Measurements from ENCODE around the gene GUCA1A. TPM values are rescaled to one million over a fixed set of nuclear protein-coding genes. Genes with fewer than 3 reads are reported as not detected.

Gene GUCA1A
- total RNA-seq, 4 donors from 2014 or later, result not detected

GRCh38 chr6:42153921-42154320 is 19.2 kb upstream of the GUCA1A start:
- TF ChIP-seq CTCF (IDR thresholded peaks at IDR 0.05), result no peak
- no peak for TF ChIP-seq POLR2A (IDR thresholded peaks at IDR 0.05)
- no peak for DNase-seq
- Histone ChIP-seq H3K27me3 (no peaks in the 10 kb centered on the region), H3K27ac (no peak overlapping the region), H3K36me3 (no peaks in the 10 kb centered on the region), H3K9me3 (no peaks in the 10 kb centered on the region), H3K4me1 (peaks cover 0 to 5% of the 10 kb centered on the region in 2 donors), H3K4me3 (replicated peaks in 1 of 3) (no peak overlapping the region)
- 78 to 85% methylated on average over 4 to 5 of the region's 5 CpGs for WGBS, 2 donors
- intact Hi-C loops (cut with DNase I), result no loop called here

DNA sequence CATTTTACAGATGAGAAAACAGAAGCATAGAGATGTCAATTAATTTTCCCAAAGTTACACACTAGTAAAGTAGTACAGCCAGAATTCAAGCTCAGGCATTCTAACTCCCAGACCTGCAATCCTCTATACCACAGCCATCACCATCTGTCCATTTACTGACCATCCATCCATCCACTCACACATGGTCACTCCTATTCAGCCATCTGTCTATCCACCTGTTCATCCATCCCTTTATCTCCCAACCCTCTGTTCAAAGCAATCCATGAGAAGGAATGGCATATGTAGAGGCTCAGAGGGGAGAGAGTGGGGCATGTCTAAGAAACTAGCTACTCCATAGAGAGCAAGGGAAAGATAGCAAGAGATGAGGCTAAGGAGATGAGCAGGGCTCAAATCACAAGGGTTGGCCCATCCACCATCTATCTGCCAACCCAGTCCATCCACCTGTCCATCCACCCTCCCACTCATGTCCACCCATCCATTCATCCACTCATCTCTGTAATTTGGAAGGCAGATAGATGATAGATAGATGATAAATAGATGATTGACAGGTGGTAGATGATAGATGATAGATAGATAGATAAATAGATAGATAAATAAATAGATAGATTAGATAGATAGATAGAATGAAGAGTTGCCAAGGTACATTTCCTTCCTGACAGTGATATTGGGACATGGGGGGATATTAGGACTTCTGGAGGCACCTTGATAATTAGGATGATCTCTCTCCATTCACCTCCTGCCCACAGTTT is 18.5 kb upstream of the GUCA1A start:
- H3K4me3 ChIP-seq (replicated peaks in 1 of 3), result no peak overlapping the region
- intact Hi-C loops (cut with DNase I), result no loop called here
- TF ChIP-seq POLR2A (IDR thresholded peaks at IDR 0.05) (no peak), CTCF (IDR thresholded peaks at IDR 0.05) (no peak)
- no peaks in the 10 kb centered on the region for H3K36me3 ChIP-seq
- DNase-seq, result no peak
- H3K9me3 ChIP-seq, result no peaks in the 10 kb centered on the region
- H3K27me3 ChIP-seq, result no peaks in the 10 kb centered on the region
- peaks cover 0 to 5% of the 10 kb centered on the region in 2 donors for H3K4me1 ChIP-seq
- no peak overlapping the region for H3K27ac ChIP-seq

- Histone ChIP-seq H3K4me3 (replicated peaks in 1 of 3) (no peak overlapping the region), H3K27me3 (no peaks in the 10 kb centered on the region), H3K36me3 (no peaks in the 10 kb centered on the region), H3K4me1 (peaks cover 0 to 5% of the 10 kb centered on the region in 2 donors), H3K27ac (no peak overlapping the region), H3K9me3 (no peaks in the 10 kb centered on the region)
- intact Hi-C loops (cut with DNase I), result no loop called here
- 87 to 97% methylated on average over 4 of the region's 4 CpGs for WGBS, 2 donors
- DNase-seq, result no peak
- TF ChIP-seq POLR2A (IDR thresholded peaks at IDR 0.05) (no peak), CTCF (IDR thresholded peaks at IDR 0.05) (no peak)
These were observed 17.9 kb upstream of the GUCA1A start for GRCh38 chr6:42155293-42155692.

DNA sequence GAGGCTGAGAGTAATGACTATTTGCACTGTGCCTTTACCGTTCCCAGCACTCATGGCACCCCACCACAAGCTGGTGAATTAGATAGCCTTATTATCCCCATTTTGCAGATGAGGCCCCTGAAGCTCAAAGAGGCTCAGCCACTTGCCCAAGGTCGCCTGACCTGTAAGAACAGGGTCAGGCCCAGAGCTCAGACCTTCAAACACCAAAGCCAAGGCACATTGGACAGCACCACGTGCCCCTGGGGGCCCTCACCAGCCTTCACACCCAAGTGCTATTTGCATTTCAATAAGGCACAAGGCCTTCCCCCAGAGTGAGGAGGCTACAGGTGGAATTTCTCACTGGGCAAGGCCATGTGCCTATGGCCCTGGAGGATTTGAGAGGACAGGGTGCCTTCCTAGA is 16.5 kb upstream of the GUCA1A start:
- no peak for DNase-seq
- Histone ChIP-seq H3K27ac (no peak overlapping the region), H3K4me1 (peaks cover 0 to 5% of the 10 kb centered on the region in 2 donors), H3K27me3 (no peaks in the 10 kb centered on the region), H3K4me3 (replicated peaks in 1 of 3) (no peak overlapping the region), H3K9me3 (no peaks in the 10 kb centered on the region), H3K36me3 (no peaks in the 10 kb centered on the region)
- TF ChIP-seq CTCF (IDR thresholded peaks at IDR 0.05) (no peak), POLR2A (IDR thresholded peaks at IDR 0.05) (no peak)
- intact Hi-C loops (cut with DNase I), result no loop called here
- 95 to 100% methylated on average over 2 to 3 of the region's 3 CpGs for WGBS, 2 donors

DNA sequence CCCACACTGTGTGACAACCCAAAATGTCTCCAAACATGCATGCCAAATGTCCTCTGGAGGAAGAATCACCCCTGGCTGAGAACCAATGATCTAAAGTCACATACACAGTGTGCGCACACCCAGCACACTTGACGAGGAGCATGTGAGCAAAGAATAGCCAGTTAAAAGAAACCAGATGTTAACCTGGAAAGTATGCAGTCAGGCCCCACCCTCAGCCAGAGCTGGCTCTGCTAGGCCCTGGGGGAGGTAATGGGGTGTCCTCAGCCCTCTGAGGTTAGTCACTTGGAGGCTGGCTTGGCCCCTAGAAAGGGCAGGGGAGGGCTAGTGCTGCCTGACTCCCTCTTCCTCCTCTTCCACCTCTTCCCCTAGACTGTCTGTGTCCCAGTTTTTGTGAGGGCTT is 15.2 kb upstream of the GUCA1A start:
- Histone ChIP-seq H3K4me3 (replicated peaks in 1 of 3) (no peak overlapping the region), H3K4me1 (peaks cover 7 to 13% of the 10 kb centered on the region in 2 donors), H3K27ac (no peak overlapping the region), H3K27me3 (no peaks in the 10 kb centered on the region), H3K36me3 (no peaks in the 10 kb centered on the region), H3K9me3 (no peaks in the 10 kb centered on the region)
- intact Hi-C loops (cut with DNase I), result no loop called here
- 76 to 80% methylated on average over 2 of the region's 2 CpGs for WGBS, 2 donors
- no peak for TF ChIP-seq CTCF (IDR thresholded peaks at IDR 0.05)
- TF ChIP-seq POLR2A (IDR thresholded peaks at IDR 0.05), result no peak
- DNase-seq, result no peak

Measured in thyroid gland (tissue), 4 donors.